HepG2 (cell line): ENCODE measurements around the gene ASTN2. TPM values are rescaled to one million over a fixed set of nuclear protein-coding genes. Genes with fewer than 3 reads are reported as not detected.

Source experiments
- ATAC-seq: fragments of 200-7000 bp; cut with Tn5 transposase; 3 replicates; pipeline ENCODE4 v1.9.1; 2020; ENCODE audit warnings: mild to moderate bottlenecking, moderate library complexity
- BruUV-seq: library from RNA; stranded (reverse); fragments of 400-500 nt; replicated peaks from 2 replicates; lab custom pipeline; 2021; lab: Mats Ljungman, UMichigan
- CTCF ChIA-PET: fragments of 300-600 bp; formaldehyde crosslinking; extraction: SDS; loops from one replicate; lab custom pipeline; 2021; ENCODE audit warnings: low total read pairs, inconsistent platforms, low intra/inter-chr PET ratio; lab: Yijun Ruan, JAX
- POLR2A ChIA-PET: fragments of 350-600 bp; sonication (Branson Sonifier 250); formaldehyde crosslinking; loops from one replicate; lab custom pipeline; 2020; ENCODE audit warnings: antibody characterized with exemption, inconsistent platforms; lab: Yijun Ruan, JAX
- DNase-seq: peaks from one replicate; pipeline ENCODE4 v3.0.0-alpha.2; 2015; ENCODE audit warnings: low spot score
- FAIRE-seq: peaks from 3 replicates; lab custom pipeline; 2011; peaks lifted over from hg19 to GRCh38; lab: Jason Lieb, UNC
- H2AFZ ChIP-seq: one replicate; pipeline ENCODE4 v1.6.1; 2011; ENCODE audit warnings: low read length, inconsistent platforms
- H3K27ac ChIP-seq: fragments of 300-600 bp; 3 replicates; pipeline ENCODE4 v1.8.0; 2011; ENCODE audit warnings: mixed run types, mild to moderate bottlenecking, mixed read lengths, low read length, inconsistent platforms; ENCODE audit not compliant: insufficient read depth; ENCODE audit errors: extremely low read length
- H3K27me3 ChIP-seq, 2 experiments: fragments of 200-600 bp in 1 of 2; 2 replicates in 1 of 2; 3 replicates in 1 of 2; pipeline versions ENCODE4 v1.6.0 to v1.8.0; 2011; ENCODE audit warnings: low read length in 2 of 2, mild to moderate bottlenecking in 2 of 2, moderate library complexity in 2 of 2, inconsistent platforms in 1 of 2; ENCODE audit not compliant: insufficient read depth in 2 of 2, control insufficient read depth in 1 of 2
- H3K36me3 ChIP-seq, 2 experiments: fragments of 200-600 bp in 1 of 2; replicated peaks in 1 of 2; 2 replicates in 1 of 2; 3 replicates in 1 of 2; pipeline versions ENCODE4 v1.5.1 to v1.8.0; 2011; ENCODE audit warnings: low read length in 2 of 2, inconsistent platforms in 1 of 2; ENCODE audit not compliant: insufficient read depth in 2 of 2, control insufficient read depth in 1 of 2
- H3K4me1 ChIP-seq: 2 replicates; pipeline ENCODE4 v1.5.1; 2012; ENCODE audit warnings: low read length, inconsistent platforms; ENCODE audit not compliant: insufficient read depth
- H3K4me2 ChIP-seq: 2 replicates; pipeline ENCODE4 v1.6.0; 2011; ENCODE audit warnings: low read depth, low read length, inconsistent platforms
- H3K4me3 ChIP-seq, 3 experiments: fragments of 200-600 bp in 1 of 3; sonication (generic), shearing (Covaris generic) in 1 of 3; replicated peaks in 1 of 3; 2 replicates each; pipeline ENCODE4 v1.5.1; 2011 to 2016; ENCODE audit warnings: low read length in 3 of 3, inconsistent platforms in 2 of 3, low read depth in 2 of 3, mild to moderate bottlenecking in 2 of 3, control low read depth in 1 of 3, mixed read lengths in 1 of 3; ENCODE audit not compliant: insufficient read depth in 1 of 3
- H3K79me2 ChIP-seq: one replicate; pipeline ENCODE4 v1.6.1; 2011; ENCODE audit warnings: low read length, inconsistent platforms; ENCODE audit not compliant: insufficient read depth
- H3K9ac ChIP-seq: 2 replicates; pipeline ENCODE4 v1.6.0; 2011; ENCODE audit warnings: mild to moderate bottlenecking, low read depth, low read length, inconsistent platforms; ENCODE audit not compliant: insufficient read depth
- H3K9me3 ChIP-seq: 2 replicates; pipeline ENCODE4 v1.5.1; 2012; ENCODE audit warnings: mild to moderate bottlenecking, low read length
- H4K20me1 ChIP-seq: 2 replicates; pipeline ENCODE4 v1.6.0; 2011; ENCODE audit warnings: inconsistent platforms, mild to moderate bottlenecking, low read length, moderate library complexity; ENCODE audit not compliant: insufficient read depth
- ETV5 ChIP-seq: IDR thresholded peaks from 2 replicates; pipeline ENCODE4 v1.6.1; 2018; ENCODE audit warnings: missing biosample characterization, missing genetic modification reagents, inconsistent platforms, borderline replicate concordance
- HMGA1 ChIP-seq: sonication (generic); formaldehyde crosslinking; conservative IDR thresholded peaks from 2 replicates; pipeline ENCODE4 v1.4.0; 2020; ENCODE audit warnings: missing genetic modification reagents
- ZNF484 ChIP-seq: sonication (generic); formaldehyde crosslinking; IDR thresholded peaks from 2 replicates; pipeline ENCODE4 v1.5.1; 2020; ENCODE audit warnings: mild to moderate bottlenecking, low read depth, missing genetic modification reagents, borderline replicate concordance
- ZSCAN9 ChIP-seq: IDR thresholded peaks from 2 replicates; pipeline ENCODE4 v1.6.1; 2016; ENCODE audit warnings: borderline replicate concordance
- WGBS: methylation state at CpG from one replicate; pipeline ENCODE4 v1.1.6; 2017; ENCODE audit warnings: low lambda C conversion rate; 5-methylcytosine and 5-hydroxymethylcytosine counted together
- in situ Hi-C: cut with HindIII; loops from 2 replicates; pipeline ENCODE4 v1.10.0; 2017; ENCODE audit warnings: low pct_unique_long_range_greater_than_20kb; ENCODE audit not compliant: extremely low pct_ligation_motif_present
- intact Hi-C: fragments of 100-400 bp; cut with micrococcal nuclease; formaldehyde crosslinking; loops from one replicate; pipeline ENCODE4 v1.10.0; 2022; ENCODE audit not compliant: unreplicated experiment
- polyA plus RNA-seq, 8 experiments: library from polyadenylated mRNA; depleted of rRNA in 3 of 8; stranded (reverse) in 7 of 8; unstranded in 1 of 8; fragments of >200 nt; fragmentation: Illumina TruSeq in 4 of 8; extraction: Trizol in 4 of 8; gene quantifications; 2 replicates each; pipeline versions ENCODE4 v1.2.1 to v1.2.3, GENCODE V29; 2011 to 2016; ENCODE audit warnings: low read depth in 4 of 8, missing spikeins in 1 of 8, mixed read lengths in 1 of 8; ENCODE audit not compliant: insufficient read depth in 1 of 8
- total RNA-seq, 5 experiments: library from RNA; depleted of rRNA; stranded (reverse); fragments of >200 nt; fragmentation: Illumina TruSeq; extraction: Trizol; gene quantifications; 2 replicates each; pipeline ENCODE4 v1.2.3, GENCODE V29; 2016; ENCODE audit warnings: low read depth in 1 of 5
- TF ChIP-seq, protein P1 (sequence below): IDR thresholded peaks from 2 replicates; pipeline ENCODE4 v1.6.1; 2016; ENCODE audit warnings: low read depth, missing genetic modification reagents, missing compliant biosample characterization
- TF ChIP-seq, protein P2 (sequence below): sonication (generic); formaldehyde crosslinking; IDR thresholded peaks from 2 replicates; pipeline ENCODE4 v1.5.0; 2020; ENCODE audit warnings: mild to moderate bottlenecking, low read depth, missing genetic modification reagents, borderline replicate concordance
- TF ChIP-seq, protein P3 (sequence below): sonication (generic); formaldehyde crosslinking; IDR thresholded peaks from 2 replicates; pipeline ENCODE4 v1.4.0; 2020; ENCODE audit warnings: missing genetic modification reagents, borderline replicate concordance

ASTN2 gene
- total and polyA plus RNA-seq, 2 of the 13 experiments (the other 11 are each of a cell fraction or from before 2014, with no cell fraction given), result 5.2 to 13.5 TPM

DNA sequence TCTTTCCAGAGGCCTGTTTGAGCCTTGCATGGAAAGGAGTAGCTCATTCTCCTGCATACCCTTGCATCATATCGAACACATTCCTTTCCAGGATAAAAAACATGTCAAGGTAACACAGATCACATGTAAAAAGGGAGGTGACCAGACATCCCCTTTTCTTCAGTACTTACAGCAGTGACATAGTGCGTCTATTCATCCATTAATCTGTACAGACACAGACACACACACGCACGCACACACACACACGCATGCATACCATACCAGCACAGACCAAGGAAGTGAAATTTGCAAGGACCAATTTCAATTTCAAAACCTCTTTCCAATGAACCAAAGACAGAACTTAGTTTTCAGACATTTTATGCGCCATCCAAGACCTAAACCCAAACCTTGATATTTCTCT, 1005.2 kb downstream of the ASTN2 start (continued):
- TF ChIP-seq, protein P1, sequence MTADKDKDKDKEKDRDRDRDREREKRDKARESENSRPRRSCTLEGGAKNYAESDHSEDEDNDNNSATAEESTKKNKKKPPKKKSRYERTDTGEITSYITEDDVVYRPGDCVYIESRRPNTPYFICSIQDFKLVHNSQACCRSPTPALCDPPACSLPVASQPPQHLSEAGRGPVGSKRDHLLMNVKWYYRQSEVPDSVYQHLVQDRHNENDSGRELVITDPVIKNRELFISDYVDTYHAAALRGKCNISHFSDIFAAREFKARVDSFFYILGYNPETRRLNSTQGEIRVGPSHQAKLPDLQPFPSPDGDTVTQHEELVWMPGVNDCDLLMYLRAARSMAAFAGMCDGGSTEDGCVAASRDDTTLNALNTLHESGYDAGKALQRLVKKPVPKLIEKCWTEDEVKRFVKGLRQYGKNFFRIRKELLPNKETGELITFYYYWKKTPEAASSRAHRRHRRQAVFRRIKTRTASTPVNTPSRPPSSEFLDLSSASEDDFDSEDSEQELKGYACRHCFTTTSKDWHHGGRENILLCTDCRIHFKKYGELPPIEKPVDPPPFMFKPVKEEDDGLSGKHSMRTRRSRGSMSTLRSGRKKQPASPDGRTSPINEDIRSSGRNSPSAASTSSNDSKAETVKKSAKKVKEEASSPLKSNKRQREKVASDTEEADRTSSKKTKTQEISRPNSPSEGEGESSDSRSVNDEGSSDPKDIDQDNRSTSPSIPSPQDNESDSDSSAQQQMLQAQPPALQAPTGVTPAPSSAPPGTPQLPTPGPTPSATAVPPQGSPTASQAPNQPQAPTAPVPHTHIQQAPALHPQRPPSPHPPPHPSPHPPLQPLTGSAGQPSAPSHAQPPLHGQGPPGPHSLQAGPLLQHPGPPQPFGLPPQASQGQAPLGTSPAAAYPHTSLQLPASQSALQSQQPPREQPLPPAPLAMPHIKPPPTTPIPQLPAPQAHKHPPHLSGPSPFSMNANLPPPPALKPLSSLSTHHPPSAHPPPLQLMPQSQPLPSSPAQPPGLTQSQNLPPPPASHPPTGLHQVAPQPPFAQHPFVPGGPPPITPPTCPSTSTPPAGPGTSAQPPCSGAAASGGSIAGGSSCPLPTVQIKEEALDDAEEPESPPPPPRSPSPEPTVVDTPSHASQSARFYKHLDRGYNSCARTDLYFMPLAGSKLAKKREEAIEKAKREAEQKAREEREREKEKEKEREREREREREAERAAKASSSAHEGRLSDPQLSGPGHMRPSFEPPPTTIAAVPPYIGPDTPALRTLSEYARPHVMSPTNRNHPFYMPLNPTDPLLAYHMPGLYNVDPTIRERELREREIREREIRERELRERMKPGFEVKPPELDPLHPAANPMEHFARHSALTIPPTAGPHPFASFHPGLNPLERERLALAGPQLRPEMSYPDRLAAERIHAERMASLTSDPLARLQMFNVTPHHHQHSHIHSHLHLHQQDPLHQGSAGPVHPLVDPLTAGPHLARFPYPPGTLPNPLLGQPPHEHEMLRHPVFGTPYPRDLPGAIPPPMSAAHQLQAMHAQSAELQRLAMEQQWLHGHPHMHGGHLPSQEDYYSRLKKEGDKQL (CRISPR knock-in tag), result no peak
- TF ChIP-seq ZSCAN9 (CRISPR knock-in tag), result no peak

DNA sequence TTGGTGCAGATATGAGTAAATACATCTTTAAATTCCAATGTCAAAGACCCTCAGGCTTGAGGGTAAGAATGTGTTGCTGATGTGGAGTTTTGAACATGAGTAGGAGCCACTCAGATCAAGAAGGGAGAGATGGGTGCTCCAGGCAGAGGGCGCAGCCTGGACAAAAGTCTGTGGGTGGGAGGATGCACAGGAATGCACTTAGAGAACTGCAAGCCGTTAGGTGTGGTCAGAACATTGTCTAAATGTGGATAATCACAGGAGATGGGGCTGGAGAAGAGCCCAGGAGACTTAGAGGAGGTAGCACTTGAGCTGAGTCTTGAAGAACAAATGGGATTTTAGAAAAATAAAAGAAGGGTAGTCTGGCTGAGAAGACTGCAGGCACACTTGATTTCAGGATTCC, 1005.7 kb downstream of the ASTN2 start:
- no TSS peak for BruUV-seq
- intact Hi-C loops, result no loop called here
- Histone ChIP-seq H3K4me3 (no peak overlapping the region), H3K9ac (no peak overlapping the region), H3K27ac (no peak overlapping the region), H3K36me3 (no peaks in the 10 kb centered on the region), H3K79me2 (no peaks in the 10 kb centered on the region), H3K4me1 (no peaks in the 10 kb centered on the region), H3K27me3 (no peaks in the 10 kb centered on the region), H2AFZ (no peak overlapping the region), H3K9me3 (no peaks in the 10 kb centered on the region), H3K4me2 (no peak overlapping the region), H4K20me1 (no peaks in the 10 kb centered on the region)
- DNase-seq (no peak), ATAC-seq (no peak), FAIRE-seq (no peak)
- 96% methylated on average over 2 of the region's 2 CpGs for WGBS
- TF ChIP-seq HMGA1 (CRISPR knock-in tag) (no peak), ETV5 (CRISPR knock-in tag) (no peak), ZNF484 (CRISPR knock-in tag) (no peak)
- TF ChIP-seq, protein P2, sequence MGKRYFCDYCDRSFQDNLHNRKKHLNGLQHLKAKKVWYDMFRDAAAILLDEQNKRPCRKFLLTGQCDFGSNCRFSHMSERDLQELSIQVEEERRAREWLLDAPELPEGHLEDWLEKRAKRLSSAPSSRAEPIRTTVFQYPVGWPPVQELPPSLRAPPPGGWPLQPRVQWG (CRISPR knock-in tag), result no peak
- TF ChIP-seq, protein P3, sequence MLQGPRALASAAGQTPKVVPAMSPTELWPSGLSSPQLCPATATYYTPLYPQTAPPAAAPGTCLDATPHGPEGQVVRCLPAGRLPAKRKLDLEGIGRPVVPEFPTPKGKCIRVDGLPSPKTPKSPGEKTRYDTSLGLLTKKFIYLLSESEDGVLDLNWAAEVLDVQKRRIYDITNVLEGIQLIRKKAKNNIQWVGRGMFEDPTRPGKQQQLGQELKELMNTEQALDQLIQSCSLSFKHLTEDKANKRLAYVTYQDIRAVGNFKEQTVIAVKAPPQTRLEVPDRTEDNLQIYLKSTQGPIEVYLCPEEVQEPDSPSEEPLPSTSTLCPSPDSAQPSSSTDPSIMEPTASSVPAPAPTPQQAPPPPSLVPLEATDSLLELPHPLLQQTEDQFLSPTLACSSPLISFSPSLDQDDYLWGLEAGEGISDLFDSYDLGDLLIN, result no peak
- in situ Hi-C loops, result no loop called here
- ChIA-PET CTCF (interaction anchor here (0.6 kb wide), 1 partner anchor 457 kb away, joined by 3 read pairs; no protein-coding TSS in a partner anchor), POLR2A (no interaction called here)
